Measurements from ENCODE around the gene PCED1A. TPM values are rescaled to one million over a fixed set of nuclear protein-coding genes. Genes with fewer than 3 reads are reported as not detected.

Gene PCED1A
- 21.9 and 36.6 TPM in 2 replicates for total RNA-seq

GRCh38 chr20:2840138-2840966, at the start of gene PCED1A, which contains the start of gene VPS16:
TSS of gene PCED1A (minus strand) at chr20:2840655. CDS start at chr20:2839912, 743 bp downstream.
TSS of gene VPS16 (plus strand) at chr20:2840745. CDS start at chr20:2840775, 30 bp downstream.

GRCh38 chr20:2873010-2873746, 32.7 kb upstream of the PCED1A start, which contains the start of gene PTPRA:
TSS of gene PTPRA (plus strand) at chr20:2873481. CDS start at chr20:2964278, 90,797 bp downstream.

GRCh38 chr20:2816030-2816582, 24.3 kb downstream of the PCED1A start, which contains the start of gene TMEM239:
TSS of gene TMEM239 (plus strand) at chr20:2816364. CDS start at chr20:2816555, 191 bp downstream.

GRCh38 chr20:2814587-2815051, 25.8 kb downstream of the PCED1A start, which contains the start of gene C20orf141:
TSS of gene C20orf141 (plus strand) at chr20:2814987. CDS start at chr20:2815185, 198 bp downstream.

GRCh38 chr20:2800521-2801285, 39.8 kb downstream of the PCED1A start, which contains the start of gene CPXM1:
TSS of gene CPXM1 (minus strand) at chr20:2800627. CDS start at chr20:2800572, 55 bp downstream.

Other genes starting within 250 kb of the PCED1A start
- 93.5 and 97.7 TPM in 2 replicates for gene NOP56, start 188.0 kb downstream of the PCED1A start, total RNA-seq
- gene IDH3B, start 176.4 kb downstream of the PCED1A start, total RNA-seq = 75.5 and 83.9 TPM in 2 replicates
- gene EBF4, start 147.9 kb downstream of the PCED1A start, total RNA-seq = 0.49 and 1.4 TPM in 2 replicates
- 0.97 and 2.5 TPM in 2 replicates for gene CPXM1, start 40.0 kb downstream of the PCED1A start, total RNA-seq
- gene C20orf141, start 25.7 kb downstream of the PCED1A start, total RNA-seq = 1.5 TPM in 1 of 2 replicates, not detected in the other
- not detected in 2 replicates for gene TMEM239, start 24.3 kb downstream of the PCED1A start, total RNA-seq
- 31.1 and 40.6 TPM in 2 replicates for gene VPS16, start 90 bp upstream of the PCED1A start, total RNA-seq
- gene PTPRA, start 32.8 kb upstream of the PCED1A start, total RNA-seq = 46.0 and 61.7 TPM in 2 replicates
- not detected in 2 replicates for gene GNRH2, start 203.0 kb upstream of the PCED1A start, total RNA-seq
- 31.6 and 33.2 TPM in 2 replicates for gene MRPS26, start 205.4 kb upstream of the PCED1A start, total RNA-seq
- not detected in 2 replicates for gene OXT, start 231.0 kb upstream of the PCED1A start, total RNA-seq
- gene AVP, start 244.1 kb upstream of the PCED1A start, total RNA-seq = not detected in 2 replicates

Data from cardiac atrium fibroblast (primary cell).